Upper lobe of left lung (tissue), 6 donors: ENCODE results near the gene VPS11. TPM values are rescaled to one million over a fixed set of nuclear protein-coding genes. Genes with fewer than 3 reads are reported as not detected.
"Not testable (repeated sequence)": the region's sequence is repeated elsewhere in the genome, so short reads cannot be mapped to it uniquely, and the experiment has no call there.

ENCODE experiments used
- ATAC-seq, 2 donors: fragments of 200-7000 bp; cut with Tn5 transposase; one replicate each; pipeline ENCODE4 v1.9.1; 2022; ENCODE audit warnings: mild to moderate bottlenecking in 2 of 2, moderate library complexity in 2 of 2; ENCODE audit not compliant: low FRiP score in 2 of 2
- DNase-seq, 2 donors: peaks; one replicate each; pipeline ENCODE4 v3.0.0-alpha.2; 2019 to 2020
- H3K27ac ChIP-seq, 4 donors: fragments of 200-600 bp; sonication (generic); one replicate each; pipeline ENCODE4 v1.5.1; 2016 to 2019
- H3K27me3 ChIP-seq, 4 donors: fragments of 200-600 bp; sonication (generic); one replicate each; pipeline ENCODE4 v1.5.1; 2017 to 2019
- H3K36me3 ChIP-seq, 4 donors: fragments of 200-600 bp; sonication (generic); one replicate each; pipeline ENCODE4 v1.5.1; 2016 to 2019
- H3K4me1 ChIP-seq, 4 donors: fragments of 200-600 bp; sonication (generic); one replicate each; pipeline ENCODE4 v1.5.1; 2018 to 2019
- H3K4me3 ChIP-seq, 4 donors: fragments of 200-600 bp; sonication (generic); one replicate each; pipeline ENCODE4 v1.5.1; 2017 to 2019; ENCODE audit warnings: mild to moderate bottlenecking in 2 of 4, moderate library complexity in 1 of 4
- H3K9me3 ChIP-seq, 4 donors: fragments of 200-600 bp; sonication (generic); one replicate each; pipeline ENCODE4 v1.5.1; 2018 to 2019
- EP300 ChIP-seq, 4 donors: sonication (generic); formaldehyde crosslinking; IDR thresholded peaks; one replicate each; pipeline ENCODE4 v1.5.1; 2017; ENCODE audit warnings: antibody characterized with exemption in 4 of 4, control low read depth in 2 of 4
- POLR2A ChIP-seq, 4 donors: fragments of 450-650 bp; IDR thresholded peaks; one replicate each; pipeline ENCODE4 v1.5.1; 2016 to 2017; ENCODE audit warnings: antibody characterized with exemption in 4 of 4, mild to moderate bottlenecking in 2 of 4
- POLR2AphosphoS5 ChIP-seq, 2 donors: sonication (generic); formaldehyde crosslinking; IDR thresholded peaks; one replicate each; pipeline ENCODE4 v1.5.1; 2017; ENCODE audit warnings: antibody characterized with exemption in 2 of 2
- WGBS, 2 donors: methylation state at CpG; one replicate each; pipeline ENCODE4 v1.1.5; 2017 to 2018; 5-methylcytosine and 5-hydroxymethylcytosine counted together
- total RNA-seq, 6 donors: library from RNA; depleted of rRNA in 4 of 6; stranded (reverse); fragments of >200 nt in 4 of 6; gene quantifications; one replicate each; pipeline versions ENCODE4 v1.1.0 to v1.2.1, GENCODE V29; 2016 to 2021
- TF ChIP-seq, protein P1 (sequence below), 6 experiments: fragments of 450-650 bp in 4 of 6; fragments of 200-600 bp in 2 of 6; sonication (generic) in 2 of 6; IDR thresholded peaks; one replicate each; pipeline ENCODE4 v1.5.1; 2016 to 2019; ENCODE audit warnings: antibody characterized with exemption in 6 of 6
- donor health status: DM: no; HTN: no; CAD: no; lungs with moderate emphysema.
- donor health status: DM: no; HTN: yes; CAD: no; lungs with severe emphysema.

VPS11 gene
- total RNA-seq, 6 donors from 2014 or later: 24.9 to 88.0 (median 40.4) TPM

DNA sequence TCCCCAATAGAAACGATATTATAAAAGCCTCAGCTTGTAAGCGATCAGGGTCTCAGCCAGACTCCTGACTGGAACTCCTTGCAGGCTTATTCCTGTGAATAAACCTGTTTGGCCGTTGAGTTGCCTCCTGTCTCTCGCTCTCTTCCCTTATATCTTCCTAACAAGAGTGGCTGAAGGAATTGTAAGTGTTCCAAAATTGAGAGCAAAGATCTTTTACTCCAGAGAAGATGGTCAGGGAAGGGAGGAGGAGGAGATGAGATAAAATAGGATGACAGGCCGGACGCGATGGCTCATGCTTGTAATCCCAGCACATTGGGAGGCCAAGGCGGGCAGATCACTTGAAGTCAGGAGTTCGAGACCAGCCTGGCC is 35.7 kb upstream of the VPS11 start:
- peaks cover 0 to 12% (median 2%) of the 10 kb centered on the region in 4 donors for H3K36me3 ChIP-seq
- no peak overlapping the region for H3K27ac ChIP-seq
- DNase-seq (no peak), ATAC-seq (no peak)
- TF ChIP-seq POLR2A (IDR thresholded peaks at IDR 0.05): no peak
- TF ChIP-seq, protein P1, sequence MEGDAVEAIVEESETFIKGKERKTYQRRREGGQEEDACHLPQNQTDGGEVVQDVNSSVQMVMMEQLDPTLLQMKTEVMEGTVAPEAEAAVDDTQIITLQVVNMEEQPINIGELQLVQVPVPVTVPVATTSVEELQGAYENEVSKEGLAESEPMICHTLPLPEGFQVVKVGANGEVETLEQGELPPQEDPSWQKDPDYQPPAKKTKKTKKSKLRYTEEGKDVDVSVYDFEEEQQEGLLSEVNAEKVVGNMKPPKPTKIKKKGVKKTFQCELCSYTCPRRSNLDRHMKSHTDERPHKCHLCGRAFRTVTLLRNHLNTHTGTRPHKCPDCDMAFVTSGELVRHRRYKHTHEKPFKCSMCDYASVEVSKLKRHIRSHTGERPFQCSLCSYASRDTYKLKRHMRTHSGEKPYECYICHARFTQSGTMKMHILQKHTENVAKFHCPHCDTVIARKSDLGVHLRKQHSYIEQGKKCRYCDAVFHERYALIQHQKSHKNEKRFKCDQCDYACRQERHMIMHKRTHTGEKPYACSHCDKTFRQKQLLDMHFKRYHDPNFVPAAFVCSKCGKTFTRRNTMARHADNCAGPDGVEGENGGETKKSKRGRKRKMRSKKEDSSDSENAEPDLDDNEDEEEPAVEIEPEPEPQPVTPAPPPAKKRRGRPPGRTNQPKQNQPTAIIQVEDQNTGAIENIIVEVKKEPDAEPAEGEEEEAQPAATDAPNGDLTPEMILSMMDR (IDR thresholded peaks at IDR 0.05): no peak
- TF ChIP-seq EP300 (IDR thresholded peaks at IDR 0.05): no peak
- TF ChIP-seq POLR2AphosphoS5 (IDR thresholded peaks at IDR 0.05): no peak
- H3K4me1 ChIP-seq: peaks cover 17 to 25% (median 21%) of the 10 kb centered on the region in 4 donors
- no peaks in the 10 kb centered on the region for H3K9me3 ChIP-seq
- no peaks in the 10 kb centered on the region for H3K27me3 ChIP-seq
- 73 to 89% methylated on average over 9 of the region's 9 CpGs for WGBS, 2 donors
- no peak overlapping the region for H3K4me3 ChIP-seq

DNA sequence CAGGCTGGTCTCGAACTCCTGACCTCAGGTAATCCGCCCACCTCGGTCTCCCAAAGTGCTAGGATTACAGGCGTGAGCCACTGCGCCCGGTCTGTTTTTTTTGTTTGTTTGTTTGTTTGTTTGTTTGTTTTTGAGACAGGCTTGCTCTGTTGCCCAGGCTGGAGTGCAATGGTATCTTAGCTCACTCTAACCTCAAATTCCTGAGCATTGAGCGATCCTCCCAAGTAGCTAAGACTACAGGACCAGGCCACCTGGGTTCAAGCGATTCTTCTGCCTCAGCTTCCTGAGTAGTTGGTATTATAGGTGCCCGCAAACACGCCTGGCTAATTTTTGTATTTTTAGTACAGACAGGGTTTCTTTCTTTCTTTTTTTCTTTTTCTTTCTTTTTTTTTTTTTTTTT is 34.2 kb upstream of the VPS11 start:
- WGBS, 2 donors: 77 to 86% methylated on average over 10 of the region's 10 CpGs
- H3K27ac ChIP-seq, ATAC-seq, H3K36me3 ChIP-seq, DNase-seq, H3K27me3 ChIP-seq, H3K9me3 ChIP-seq, H3K4me3 ChIP-seq: not testable (repeated sequence)
- peaks cover 17 to 25% (median 19%) of the 10 kb centered on the region in 4 donors for H3K4me1 ChIP-seq

DNA sequence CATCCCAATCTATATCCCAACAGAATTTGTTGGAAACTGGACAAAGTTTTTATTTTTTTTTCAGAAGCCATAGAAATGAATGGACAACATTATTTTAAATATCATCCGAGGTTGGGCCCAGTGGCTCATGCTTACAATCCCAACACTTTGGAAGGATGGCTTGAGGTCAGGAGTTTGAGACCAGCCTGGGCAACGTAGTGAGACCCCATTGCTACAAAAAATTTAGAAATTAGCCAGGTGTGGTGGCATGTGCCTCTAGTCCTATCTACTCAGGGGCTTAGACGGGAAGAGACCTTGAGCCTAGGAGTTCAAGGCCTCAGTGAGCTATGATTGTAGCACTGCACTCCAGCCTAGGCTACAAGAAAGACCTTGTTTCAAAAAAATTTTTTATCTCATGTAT is 32.8 kb upstream of the VPS11 start:
- Histone ChIP-seq H3K4me1 (peaks cover 4 to 13% (median 8%) of the 10 kb centered on the region in 4 donors), H3K4me3 (no peak overlapping the region), H3K27me3 (no peaks in the 10 kb centered on the region), H3K36me3 (no peaks in the 10 kb centered on the region), H3K9me3 (no peaks in the 10 kb centered on the region), H3K27ac (no peak overlapping the region)
- DNase-seq (no peak), ATAC-seq (no peak)
- WGBS, 2 donors: 82 to 84% methylated on average over 3 of the region's 3 CpGs
- no peak for TF ChIP-seq EP300 (IDR thresholded peaks at IDR 0.05)
- TF ChIP-seq, protein P1 (IDR thresholded peaks at IDR 0.05): no peak
- TF ChIP-seq POLR2AphosphoS5 (IDR thresholded peaks at IDR 0.05): no peak
- no peak for TF ChIP-seq POLR2A (IDR thresholded peaks at IDR 0.05)

DNA sequence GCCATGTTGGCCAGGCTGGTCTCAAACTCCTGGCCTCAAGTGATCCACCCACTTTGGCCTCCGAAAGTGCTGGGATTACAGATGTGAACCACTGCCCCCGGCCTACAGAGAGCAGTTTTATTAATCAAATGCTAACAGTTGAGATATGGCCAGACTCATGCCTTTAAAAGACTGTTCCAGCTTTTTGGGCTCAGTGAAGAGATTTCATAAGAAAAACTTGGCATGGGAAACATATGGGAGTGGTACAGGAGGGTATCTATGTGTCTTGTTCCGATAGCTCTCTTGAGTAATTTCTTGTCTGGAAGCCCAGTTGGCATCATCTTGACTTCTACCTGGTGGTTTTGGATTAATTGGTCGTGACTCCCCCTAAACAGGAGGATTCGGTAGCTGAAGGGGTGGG is 28.7 kb upstream of the VPS11 start:
- Histone ChIP-seq H3K9me3 (no peaks in the 10 kb centered on the region), H3K27ac (no peak overlapping the region), H3K36me3 (no peaks in the 10 kb centered on the region), H3K27me3 (no peaks in the 10 kb centered on the region), H3K4me3 (no peak overlapping the region), H3K4me1 (no peaks in the 10 kb centered on the region)
- ATAC-seq (no peak), DNase-seq (no peak)
- TF ChIP-seq, protein P1 (IDR thresholded peaks at IDR 0.05): no peak
- TF ChIP-seq POLR2AphosphoS5 (IDR thresholded peaks at IDR 0.05) (no peak), EP300 (IDR thresholded peaks at IDR 0.05) (no peak), POLR2A (IDR thresholded peaks at IDR 0.05) (no peak)
- 83 to 90% methylated on average over 5 of the region's 5 CpGs for WGBS, 2 donors

DNA sequence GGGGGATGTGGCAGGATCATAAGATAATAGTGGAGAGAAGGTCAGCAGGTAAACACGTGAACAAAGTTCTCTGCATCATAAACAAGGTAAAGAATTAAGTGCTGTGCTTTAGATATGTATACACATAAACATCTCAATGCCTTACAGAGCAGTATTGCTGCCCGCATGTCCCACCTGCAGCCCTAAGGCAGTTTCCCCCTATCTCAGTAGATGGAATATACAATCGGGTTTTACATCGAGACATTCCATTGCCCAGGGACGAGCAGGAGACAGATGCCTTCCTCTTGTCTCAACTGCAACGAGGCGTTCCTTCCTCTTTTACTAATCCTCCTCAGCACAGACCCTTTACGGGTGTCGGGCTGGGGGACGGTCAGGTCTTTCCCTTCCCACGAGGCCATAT is 28.1 kb upstream of the VPS11 start:
- not testable (repeated sequence) for H3K4me1 ChIP-seq, DNase-seq, H3K36me3 ChIP-seq, H3K9me3 ChIP-seq, H3K27ac ChIP-seq, H3K4me3 ChIP-seq, H3K27me3 ChIP-seq, ATAC-seq
- 28 to 48% methylated on average over 11 of the region's 11 CpGs for WGBS, 2 donors

DNA sequence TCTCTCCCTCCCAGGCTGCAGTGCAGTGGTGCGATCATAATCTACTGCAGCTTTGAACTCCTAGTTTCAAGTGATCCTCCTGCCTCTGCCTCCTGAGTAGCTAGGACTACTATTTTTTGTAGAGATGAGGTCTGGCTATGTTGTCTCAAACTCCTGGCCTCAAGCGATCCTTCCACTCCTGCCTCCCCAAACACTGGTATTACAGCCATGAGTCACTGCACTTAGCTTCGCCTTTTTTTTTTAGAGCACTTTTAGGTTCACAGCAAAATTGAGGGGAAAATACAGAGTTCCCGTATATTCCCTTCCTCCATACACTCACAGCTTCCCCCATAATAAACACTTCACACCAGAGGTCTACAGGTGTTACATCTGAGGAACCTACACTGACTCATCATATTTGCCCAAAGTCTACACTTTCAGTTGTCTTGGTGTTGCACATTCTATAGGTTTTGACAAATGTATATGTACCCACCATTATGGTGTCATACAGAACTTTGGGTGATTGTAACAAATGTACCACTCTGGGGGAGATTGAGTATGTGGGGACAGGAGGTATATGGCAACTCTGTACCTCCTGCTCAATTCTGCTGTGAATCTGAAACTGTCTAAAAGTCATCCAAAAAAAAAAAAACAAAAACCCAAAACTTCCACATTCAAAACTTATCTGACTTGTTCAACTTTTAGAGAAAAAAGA is 25.6 kb upstream of the VPS11 start:
- WGBS, 2 donors: 84 to 94% methylated on average over 4 of the region's 4 CpGs

More for the DNA sequence above, 25.6 kb upstream of the VPS11 start:
- H3K9me3 ChIP-seq: no peaks in the 10 kb centered on the region
- no peak overlapping the region for H3K27ac ChIP-seq
- peaks cover 6 to 29% (median 22%) of the 10 kb centered on the region in 4 donors for H3K36me3 ChIP-seq
- TF ChIP-seq POLR2A (IDR thresholded peaks at IDR 0.05): no peak
- TF ChIP-seq, protein P1 (IDR thresholded peaks at IDR 0.05): no peak
- TF ChIP-seq EP300 (IDR thresholded peaks at IDR 0.05): no peak
- H3K4me1 ChIP-seq: no peaks in the 10 kb centered on the region
- ATAC-seq: no peak
- H3K27me3 ChIP-seq: no peaks in the 10 kb centered on the region
- DNase-seq: no peak
- no peak overlapping the region for H3K4me3 ChIP-seq
